Neural progenitor cell (in vitro differentiated cells): ENCODE results near the gene RSPO3.

Experiments used
- EZH2 ChIP-seq: fragments of 200-600 bp; sonication (generic); IDR thresholded peaks from 2 replicates; pipeline ENCODE4 v1.6.1; 2017; ENCODE audit warnings: antibody characterized with exemption, mild to moderate bottlenecking, moderate library complexity
- EZH2phosphoT487 ChIP-seq: fragments of 200-600 bp; sonication (generic); IDR thresholded peaks from 2 replicates; pipeline ENCODE4 v1.6.1; 2017; ENCODE audit warnings: antibody characterized with exemption
- TF ChIP-seq, protein P1 (sequence below): fragments of 200-600 bp; sonication (generic); IDR thresholded peaks from 2 replicates; pipeline ENCODE4 v1.5.1; 2017; ENCODE audit warnings: antibody characterized with exemption, mild to moderate bottlenecking

DNA sequence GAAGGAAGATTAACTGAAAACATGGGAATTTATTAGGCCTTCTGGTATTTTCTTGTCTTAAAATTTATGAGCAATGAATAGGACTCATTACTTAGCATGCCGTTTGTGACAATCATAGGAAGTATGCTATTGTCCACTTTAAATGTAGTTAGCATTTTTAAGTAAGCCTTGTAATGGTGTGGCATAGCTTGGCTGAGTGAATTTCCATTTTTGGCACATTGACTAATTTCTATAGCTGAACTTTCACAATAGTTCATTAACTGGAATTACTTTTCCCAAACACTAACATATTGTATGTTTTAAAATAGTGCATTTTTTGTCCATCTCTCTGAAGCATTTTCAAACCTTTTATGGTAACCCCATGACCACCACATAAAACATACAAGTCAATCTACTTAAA is 15.7 kb downstream of the RSPO3 start:
- TF ChIP-seq, protein P1, sequence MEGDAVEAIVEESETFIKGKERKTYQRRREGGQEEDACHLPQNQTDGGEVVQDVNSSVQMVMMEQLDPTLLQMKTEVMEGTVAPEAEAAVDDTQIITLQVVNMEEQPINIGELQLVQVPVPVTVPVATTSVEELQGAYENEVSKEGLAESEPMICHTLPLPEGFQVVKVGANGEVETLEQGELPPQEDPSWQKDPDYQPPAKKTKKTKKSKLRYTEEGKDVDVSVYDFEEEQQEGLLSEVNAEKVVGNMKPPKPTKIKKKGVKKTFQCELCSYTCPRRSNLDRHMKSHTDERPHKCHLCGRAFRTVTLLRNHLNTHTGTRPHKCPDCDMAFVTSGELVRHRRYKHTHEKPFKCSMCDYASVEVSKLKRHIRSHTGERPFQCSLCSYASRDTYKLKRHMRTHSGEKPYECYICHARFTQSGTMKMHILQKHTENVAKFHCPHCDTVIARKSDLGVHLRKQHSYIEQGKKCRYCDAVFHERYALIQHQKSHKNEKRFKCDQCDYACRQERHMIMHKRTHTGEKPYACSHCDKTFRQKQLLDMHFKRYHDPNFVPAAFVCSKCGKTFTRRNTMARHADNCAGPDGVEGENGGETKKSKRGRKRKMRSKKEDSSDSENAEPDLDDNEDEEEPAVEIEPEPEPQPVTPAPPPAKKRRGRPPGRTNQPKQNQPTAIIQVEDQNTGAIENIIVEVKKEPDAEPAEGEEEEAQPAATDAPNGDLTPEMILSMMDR, result no peak
- TF ChIP-seq EZH2phosphoT487 (no peak), EZH2 (no peak)
